ENCODE data around the gene KBTBD13.
"Not testable (repeated sequence)": the region's sequence is repeated elsewhere in the genome, so short reads cannot be mapped to it uniquely, and the experiment has no call there.

Gene KBTBD13

DNA sequence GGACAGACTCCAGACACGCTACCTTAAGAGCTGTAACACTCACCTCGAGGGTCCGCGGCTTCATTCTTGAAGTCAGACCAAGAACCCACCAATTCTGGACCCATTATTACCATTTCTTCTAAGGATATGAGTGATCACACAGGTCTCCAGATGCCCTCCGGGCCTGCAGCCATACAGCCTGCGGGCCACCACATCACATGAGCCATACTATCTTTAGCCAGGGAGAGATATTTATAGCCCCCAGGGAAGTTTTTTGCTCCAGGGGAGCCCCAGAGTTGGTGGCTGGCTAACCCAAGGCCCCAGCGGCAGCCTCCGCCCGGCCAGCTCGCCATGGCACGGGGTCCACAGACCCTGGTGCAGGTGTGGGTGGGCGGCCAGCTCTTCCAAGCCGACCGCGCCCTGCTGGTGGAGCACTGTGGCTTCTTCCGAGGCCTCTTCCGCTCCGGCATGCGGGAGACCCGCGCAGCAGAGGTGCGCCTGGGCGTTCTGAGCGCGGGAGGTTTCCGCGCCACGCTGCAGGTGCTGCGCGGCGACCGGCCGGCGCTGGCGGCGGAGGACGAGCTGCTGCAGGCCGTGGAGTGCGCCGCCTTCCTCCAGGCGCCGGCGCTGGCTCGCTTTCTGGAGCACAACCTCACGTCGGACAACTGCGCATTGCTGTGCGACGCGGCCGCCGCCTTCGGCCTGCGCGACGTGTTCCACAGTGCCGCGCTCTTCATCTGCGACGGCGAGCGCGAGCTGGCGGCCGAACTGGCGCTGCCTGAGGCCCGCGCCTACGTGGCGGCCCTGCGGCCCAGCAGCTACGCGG lies at the start of gene KBTBD13:
Gene KBTBD13 (plus strand): TSS at position 261 of the 805 bp plus-strand sequence. CDS start 70 bp downstream, at position 331.
- no peak for DNase-seq (ENCODE audit: low spot score)

DNA sequence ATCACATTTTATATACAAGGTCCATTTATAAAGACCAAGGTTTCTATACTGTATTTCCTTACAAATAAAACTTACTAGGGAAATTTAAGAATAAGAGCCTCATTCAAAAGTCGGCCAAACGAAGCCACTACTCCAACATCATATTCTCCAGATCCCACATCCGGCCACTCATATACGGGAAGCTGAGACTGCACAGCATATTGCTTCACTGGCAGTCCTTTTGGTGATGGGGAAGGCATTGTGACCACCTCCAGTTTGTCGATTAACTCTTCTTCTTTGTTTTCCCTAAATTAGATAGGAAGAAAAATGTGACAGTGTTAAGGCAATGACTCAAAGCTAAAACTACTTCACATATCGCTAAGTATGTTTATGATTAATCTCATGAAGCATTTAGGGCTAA lies 49.8 kb upstream of the KBTBD13 start:
- no peak for DNase-seq (ENCODE audit: low spot score)

DNA sequence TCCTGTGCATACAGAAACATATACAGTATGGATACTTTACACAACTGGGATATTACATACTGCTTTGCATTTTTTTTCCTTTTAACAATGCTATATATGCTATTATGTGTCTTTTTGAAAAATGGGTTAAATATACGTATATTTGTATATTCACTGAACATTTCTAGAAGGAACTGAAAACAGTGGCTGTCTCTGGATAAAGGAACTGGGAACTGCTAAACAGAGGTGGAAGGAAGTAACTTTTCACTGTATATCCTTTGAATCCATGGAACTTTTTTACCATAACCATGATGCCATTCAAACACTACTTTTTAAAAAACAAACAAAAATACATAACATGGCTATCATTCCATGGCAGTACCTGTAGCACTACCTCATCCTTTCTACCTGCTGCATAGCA lies 49.0 kb upstream of the KBTBD13 start:
- DNase-seq (ENCODE audit: low spot score) = no peak

DNA sequence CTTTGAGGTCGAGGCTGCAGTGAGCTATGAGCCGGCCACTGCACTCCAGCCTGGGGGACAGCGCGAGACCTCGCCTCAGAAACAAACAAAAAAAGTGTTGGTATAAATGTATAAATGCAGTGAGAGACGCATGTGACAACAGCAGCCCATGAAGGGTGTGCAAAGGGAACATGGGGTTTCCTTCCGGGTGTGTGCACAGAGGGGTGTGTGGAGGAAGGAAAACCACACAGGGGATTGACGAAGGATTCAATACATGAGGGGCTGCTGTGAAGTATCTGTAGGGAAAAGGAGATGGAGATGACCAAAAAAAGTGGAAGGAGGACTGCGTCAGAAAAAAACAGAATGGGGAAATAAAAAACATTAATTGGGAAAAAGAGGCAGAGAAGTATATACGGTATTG lies 48.2 kb upstream of the KBTBD13 start:
- DNase-seq (ENCODE audit: low spot score) = peak; percentile 12

DNA sequence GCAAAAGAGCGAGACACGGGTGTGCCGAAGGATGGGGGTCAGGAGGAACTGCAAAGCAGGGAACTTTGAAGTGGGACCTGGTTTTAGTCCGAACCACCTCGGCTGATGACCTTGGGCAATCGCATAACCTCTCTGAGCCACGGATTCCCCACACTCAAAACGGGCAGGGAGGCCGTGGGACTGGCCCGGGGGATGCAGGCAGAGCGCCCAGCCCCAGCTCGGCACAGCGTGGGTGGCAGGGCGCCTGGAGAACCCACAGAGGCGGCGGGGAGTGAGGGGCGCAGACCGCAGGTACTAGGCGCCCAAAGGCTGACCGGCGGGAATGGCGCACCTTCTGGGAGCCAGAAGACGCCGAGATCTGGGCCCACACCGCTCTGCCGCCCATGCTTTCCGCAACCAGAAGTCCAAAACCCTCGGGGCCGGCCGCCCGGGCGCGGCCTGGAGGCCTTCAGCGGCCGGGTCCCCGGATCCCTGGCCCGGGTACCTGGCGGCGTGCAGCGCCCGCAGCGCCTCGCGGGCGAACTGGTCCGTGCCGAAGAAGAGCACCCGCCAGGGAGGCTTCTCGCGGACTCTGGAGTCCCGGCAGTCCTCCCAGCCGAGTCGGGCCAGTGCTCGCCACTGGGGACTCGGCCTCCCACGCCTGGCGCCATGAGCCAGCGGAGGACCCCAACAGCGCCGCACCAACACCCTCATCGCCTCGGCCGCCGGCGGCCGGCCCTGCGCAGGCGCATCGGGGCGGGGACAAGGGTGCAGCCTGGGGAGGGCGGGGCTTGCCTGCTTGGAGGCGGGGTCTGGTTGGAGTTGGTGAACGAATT lies 47.4 kb upstream of the KBTBD13 start, which contains the start of gene MTFMT:
Gene MTFMT (minus strand): TSS at position 719 of the 815 bp plus-strand sequence. CDS start 26 bp downstream, at position 693.
- peak; percentile 93 for DNase-seq (ENCODE audit: low spot score)

DNA sequence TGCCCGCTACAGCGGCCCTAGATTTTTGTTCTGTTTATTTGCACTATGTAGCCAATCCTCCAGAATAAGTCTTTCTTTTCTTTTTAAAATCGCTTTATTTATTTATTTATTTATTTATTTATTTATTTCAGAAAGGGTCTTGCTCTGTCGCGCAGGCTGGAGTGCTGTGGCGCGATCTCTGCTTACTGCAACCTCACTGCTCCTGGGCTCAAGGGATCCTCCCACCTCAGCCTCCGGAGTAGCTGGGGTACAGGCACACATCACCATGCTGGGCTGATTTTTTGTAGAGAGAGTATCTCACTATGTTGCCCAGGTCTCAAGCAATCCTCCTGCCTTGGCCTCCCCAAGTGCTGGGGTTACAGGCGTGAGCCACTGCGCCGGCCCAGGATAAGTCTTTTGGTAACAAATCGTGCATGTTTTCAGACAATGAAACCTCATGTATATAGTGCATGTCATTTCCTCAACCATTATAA lies 46.8 kb upstream of the KBTBD13 start:
- DNase-seq (ENCODE audit: low spot score) = no peak

DNA sequence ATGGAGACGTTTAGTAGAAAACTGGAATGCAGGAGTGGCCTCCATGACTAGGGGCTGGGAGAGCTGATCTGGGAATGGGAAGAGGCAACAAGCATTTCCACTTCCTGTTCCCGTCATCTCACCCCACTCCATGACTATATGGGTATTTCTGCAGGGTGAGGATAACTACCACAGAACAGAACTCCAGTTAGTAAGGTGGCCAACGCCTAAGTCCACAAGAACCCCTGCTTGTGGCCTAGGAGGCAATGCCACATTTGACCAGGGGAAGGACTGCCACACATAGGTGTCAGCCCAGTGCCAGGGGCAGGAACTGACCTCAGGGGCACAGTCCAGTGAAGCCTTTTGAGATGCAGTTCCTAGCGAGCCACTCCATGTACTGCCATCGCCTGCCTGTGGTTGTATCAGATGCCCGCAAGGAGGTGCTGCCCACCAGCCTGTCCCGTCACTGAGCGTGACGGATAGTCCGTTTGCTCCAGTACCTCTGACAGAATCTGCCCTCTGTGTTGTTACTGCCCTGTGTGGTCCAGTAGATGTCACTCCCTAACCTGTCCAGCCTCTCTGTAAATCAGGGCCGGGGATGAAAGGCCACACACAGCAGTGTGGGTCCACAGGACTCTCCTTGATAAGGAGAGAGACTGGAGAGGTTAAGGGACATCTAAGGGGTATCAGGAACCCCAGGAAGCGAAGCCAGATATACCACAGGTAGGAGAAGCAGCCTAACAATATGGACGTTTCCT lies 43.6 kb upstream of the KBTBD13 start:
- DNase-seq (ENCODE audit: low spot score) = peak; percentile 36

DNA sequence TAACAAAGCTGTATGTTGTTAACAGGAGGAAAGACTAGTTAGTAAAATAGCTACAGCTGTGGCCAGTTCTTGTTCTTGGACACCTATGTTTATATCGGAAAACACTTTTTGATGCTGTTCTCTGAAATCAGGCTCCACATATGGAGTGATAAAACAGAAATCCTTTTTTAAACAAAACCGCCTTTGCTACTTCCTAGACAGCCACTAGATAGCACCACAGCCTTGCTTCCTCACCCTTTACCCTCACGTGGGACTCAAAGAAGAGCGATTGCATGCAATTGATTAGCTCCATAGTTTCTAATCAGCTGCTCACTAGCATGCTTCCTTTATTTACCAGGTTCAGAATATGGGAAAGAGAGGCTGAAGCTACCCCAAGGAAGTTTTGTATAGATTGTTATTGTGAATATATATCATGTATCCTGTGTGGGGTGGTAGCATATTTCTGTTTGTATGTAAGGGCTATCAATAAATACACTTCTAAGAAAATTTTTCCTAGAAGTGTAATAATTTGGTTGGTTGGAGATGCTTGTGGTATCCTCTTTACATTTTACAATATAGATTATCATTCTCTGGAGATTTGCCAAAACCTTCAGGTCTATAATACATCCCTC lies 42.8 kb upstream of the KBTBD13 start:
- peak; percentile 41 for DNase-seq (ENCODE audit: low spot score)

DNA sequence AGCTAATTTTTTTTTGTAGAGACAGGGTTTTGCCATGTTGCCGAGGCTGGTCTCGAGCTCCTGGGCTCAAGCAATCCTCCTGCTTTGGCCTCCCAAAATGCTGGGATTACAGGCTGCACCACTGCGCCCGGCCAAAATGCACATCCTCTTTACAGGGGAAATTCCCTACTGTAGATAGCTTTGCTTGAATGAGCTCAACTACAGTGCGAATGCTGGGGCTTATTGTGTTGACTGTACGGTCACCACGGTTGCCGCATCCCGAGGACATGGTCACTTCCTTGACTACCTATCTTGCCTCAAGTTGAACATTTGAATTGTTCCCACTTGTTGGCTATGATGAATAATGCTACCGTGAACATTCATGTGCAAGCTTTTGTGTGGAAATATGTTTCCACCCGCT lies 41.8 kb upstream of the KBTBD13 start:
- no peak for DNase-seq (ENCODE audit: low spot score)

DNA sequence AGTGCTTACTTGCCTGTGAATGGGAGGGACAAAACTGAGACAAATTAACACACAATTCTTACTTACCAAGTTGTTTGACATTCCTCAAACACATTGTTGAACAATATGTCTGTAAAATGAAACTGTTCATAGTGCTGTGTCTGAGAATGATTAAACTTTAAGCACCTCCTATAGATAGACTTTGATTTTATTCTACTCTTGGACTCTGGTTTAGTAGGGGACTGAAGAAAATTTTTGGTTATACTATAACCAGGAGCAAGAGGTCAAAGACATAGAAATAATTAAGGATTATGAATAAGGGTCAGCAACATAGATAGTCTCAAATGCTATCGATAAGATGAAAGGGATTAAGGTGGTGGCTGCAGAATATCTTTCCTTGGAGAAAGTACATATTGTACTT lies 39.2 kb upstream of the KBTBD13 start:
- no peak for DNase-seq (ENCODE audit: low spot score)

DNA sequence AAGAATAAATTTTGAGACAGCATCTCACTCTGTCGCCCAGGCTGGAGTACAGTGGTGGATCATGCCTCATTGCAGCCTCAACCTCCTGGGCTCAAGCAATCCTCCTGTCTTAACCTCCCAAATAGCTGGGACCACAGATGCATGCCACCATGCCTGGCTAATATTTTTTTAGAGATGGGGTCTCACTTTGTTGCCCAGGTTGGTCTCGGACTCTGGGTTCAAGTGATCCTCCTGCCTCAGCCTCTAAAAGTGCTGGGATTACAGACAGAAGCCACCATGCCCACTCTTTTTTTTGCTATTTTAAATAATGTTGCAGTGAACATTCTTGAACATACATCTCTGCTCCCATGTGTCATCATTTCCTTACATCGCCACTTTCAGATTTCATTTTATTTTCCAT lies 38.1 kb upstream of the KBTBD13 start:
- no peak for DNase-seq (ENCODE audit: low spot score)

DNA sequence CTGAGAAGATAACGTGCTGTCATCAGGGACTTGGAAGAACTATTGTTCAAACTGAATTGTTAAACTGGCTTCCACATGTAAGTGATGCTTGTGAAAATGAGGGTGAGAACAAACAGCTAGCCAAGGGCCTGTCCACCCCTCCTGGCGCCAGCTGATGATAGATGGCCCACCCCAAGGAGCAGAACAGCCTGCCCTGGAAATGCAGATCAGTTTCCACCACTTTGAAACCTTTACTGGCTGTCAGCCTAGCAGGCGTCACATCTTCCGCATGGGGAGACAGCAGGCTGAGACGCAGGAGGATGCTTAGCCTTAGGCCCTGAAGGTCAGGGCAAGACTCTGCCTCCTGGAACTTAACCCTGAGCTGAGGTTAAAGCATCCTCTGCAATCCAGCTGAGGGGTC lies 37.7 kb upstream of the KBTBD13 start:
- DNase-seq (ENCODE audit: low spot score) = no peak

DNA sequence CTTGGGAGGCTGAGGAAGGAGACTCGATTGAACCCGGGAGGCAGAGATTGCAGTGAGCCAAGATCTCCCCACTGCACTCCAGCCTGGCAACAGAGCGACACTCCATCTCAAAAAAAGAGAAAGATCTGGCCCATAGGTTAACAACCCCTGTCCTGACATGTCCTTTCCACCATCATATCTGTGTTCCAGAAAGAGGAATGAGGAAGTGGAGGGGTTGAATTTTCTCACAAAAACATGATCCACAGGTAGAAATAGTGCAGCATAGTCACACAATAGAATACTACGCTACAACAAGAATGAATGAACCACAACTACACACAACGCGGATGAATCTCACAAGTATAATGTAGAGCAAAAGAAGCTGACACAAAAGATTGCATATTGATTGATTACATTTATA lies 36.1 kb upstream of the KBTBD13 start:
- DNase-seq (ENCODE audit: low spot score) = no peak

DNA sequence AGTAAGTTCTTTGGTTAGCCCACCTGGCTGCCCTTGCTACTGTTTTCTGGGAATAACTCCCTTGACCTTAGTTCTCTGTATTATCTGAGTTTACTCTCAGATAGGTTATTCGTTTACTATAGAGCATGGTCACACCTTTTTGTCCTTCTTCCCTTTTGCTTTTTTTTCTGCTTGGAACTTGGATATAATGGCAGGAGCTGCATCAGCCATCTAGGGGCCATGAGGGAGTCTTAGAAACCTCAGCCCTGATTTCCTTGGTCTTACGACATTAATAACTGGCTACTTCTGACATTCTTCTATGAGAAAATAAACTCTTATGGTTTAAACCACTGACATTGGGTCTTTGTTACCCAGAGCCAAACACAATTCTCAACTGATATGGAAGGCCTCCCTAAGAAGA lies 34.8 kb upstream of the KBTBD13 start:
- DNase-seq (ENCODE audit: low spot score) = no peak

DNA sequence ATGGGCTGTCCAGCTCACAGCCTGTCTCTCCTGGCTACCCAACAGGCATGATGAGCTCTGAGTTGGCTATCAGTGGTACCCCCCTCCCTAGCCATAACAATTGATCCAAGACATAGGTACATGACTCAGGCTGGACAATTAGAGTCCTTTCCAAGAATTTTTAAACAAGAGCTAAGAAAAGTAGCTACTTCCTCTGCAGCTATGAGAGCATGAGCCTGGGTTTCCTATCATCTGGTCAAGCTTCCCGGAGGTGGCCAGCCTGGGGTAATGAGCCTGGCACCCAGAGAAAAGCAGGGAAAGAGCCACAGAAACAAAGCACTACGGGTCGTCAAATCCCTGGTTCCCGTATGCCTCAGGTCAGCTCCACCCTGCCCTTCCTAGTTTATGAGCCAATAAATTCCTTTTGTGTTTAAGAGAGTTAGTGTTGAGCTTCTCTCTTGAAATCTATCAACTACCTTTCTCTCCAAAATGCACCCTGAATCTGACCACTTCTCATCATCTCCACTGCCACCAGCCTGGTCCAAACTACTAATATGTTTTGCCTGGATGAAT lies 33.7 kb upstream of the KBTBD13 start:
- no peak for DNase-seq (ENCODE audit: low spot score)

DNA sequence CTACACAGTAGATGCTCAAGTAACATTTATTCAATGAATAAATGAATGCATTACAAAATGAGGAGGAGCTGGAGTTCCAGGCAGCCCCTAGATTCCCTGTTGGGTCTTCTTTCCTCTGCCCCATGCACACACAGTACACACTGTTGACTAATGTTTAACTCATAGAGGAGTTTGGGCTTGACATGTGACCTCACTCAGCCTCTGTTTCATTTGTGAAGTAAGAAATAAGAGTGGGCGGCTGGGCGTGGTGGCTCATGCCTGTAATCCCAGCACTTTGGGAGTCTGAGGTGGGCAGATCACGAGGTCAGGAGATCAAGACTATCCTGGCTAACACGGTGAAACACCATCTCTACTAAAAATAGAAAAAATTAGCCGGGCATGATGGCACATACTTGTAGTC lies 32.3 kb upstream of the KBTBD13 start:
- DNase-seq (ENCODE audit: low spot score) = not testable (repeated sequence)

DNA sequence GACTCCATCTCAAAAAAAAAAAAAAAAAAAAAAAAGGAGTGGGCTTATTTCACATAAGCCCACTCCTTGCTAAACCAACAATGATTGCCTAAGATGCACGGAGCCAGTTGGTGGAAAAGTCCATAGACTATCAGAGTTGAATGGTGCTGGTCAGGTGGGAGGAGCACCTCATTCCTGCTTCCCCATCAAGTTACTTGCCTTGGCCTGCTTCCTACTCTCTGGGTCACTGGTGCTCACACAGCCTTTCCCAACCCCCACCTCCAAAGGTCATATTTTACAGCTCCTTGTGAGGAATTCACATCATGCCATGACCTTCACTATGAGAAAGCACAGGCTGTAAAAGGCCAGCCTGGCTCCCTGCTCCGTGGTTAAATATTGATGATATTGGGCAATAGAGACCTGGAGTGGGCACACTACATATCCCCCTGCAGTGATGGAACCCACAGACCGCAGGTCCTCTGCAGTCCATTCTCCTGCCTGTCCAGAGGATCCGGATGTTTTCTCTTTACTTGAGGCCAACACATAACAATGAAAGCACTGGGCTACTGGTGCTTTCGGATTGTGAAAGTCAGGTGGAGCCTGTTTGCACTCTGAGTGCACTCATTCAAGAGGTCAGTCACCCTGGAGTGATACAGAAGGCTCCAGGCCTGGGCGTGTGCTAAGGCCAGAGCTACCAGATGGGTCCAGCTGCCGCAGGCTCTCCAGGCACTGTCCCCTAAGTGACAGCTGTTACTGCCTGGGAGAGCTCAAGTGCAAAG lies 31.6 kb upstream of the KBTBD13 start, which contains the start of gene SLC51B:
Gene SLC51B (plus strand): TSS at position 664 of the 758 bp plus-strand sequence. CDS start 4,618 bp downstream, outside the sequence.
- DNase-seq (ENCODE audit: low spot score) = no peak

DNA sequence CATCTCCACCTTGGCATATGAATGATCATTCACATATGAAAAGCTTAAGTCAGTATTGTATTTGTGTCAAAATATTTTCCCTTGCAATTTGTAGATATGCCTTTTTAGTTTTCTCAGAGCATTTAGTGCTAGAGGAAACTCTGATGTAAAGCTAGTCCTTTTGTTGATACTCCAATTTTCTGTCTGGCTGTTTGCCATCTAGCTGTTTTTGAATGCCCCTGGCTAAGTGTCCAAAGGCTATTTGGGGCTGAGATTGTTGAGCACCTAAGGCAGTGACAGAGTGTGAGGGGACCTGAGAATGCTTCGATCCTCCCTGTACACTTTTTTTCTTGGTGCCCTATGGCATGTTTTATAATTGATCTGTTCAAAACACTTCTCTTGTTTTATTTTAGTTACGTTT lies 28.3 kb upstream of the KBTBD13 start:
- no peak for DNase-seq (ENCODE audit: low spot score)

DNA sequence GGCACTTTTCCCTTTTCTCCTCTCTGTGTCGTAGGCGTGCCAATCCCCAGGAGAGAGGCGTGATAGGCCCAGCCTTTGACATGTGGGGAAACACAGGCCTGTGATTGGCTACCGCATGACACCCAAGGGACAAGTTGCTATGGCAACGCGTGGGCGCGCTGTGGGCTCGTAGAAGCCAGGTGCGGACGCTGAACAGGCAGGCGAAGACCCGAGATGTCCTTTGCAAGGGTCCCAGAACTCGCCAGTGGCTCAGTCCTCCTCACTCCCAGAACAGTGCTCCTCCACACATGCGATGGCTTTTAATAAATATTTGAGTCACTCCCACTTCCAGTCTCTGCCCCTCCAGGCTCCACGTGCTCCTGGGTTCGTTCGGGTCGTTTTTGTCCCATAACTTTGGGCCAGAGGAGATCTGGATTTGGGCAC lies 27.1 kb upstream of the KBTBD13 start:
- DNase-seq (ENCODE audit: low spot score) = peak; percentile 86

DNA sequence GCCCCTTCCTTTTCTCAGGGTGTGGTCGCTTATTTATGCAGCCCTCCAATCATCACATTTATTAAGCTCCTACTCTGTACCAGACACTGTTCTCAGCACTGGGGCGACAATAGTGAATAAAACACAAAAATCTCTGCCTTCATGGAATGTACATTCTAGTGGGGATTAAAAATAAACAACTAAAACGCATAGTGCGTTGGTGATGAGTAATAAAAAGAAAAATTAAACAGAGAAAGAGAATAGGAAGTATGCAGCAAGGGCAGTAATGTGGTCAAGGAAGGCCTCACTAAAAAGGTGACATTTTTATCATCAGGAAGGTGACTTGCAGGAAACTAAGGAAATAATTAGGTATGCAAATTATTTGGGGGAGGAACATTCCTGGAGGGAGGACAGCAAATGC lies 26.3 kb upstream of the KBTBD13 start:
- DNase-seq (ENCODE audit: low spot score) = no peak

DNA sequence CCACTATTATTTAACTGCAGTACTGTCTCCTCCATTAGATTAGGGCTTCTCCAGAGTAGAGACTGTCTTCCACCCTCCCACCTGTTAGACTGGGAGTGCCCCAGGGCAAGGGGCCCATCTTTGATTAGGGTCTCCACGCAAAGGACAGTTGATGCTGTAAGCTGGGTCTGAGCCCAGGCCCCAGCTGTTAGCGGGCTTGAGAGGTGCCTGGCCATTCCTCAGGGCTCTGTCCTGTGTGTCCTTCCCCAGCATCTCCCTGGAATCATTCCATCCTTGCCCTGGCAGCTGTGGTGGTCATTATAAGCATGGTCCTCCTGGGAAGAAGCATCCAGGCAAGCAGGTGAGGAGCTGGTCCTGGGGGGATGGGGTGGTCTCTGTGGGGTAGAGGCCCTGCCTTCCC lies 25.3 kb upstream of the KBTBD13 start:
- DNase-seq (ENCODE audit: low spot score) = no peak

Data from CD4-positive, alpha-beta T cell treated with Interleukin-2 at 100 ng/mL for 4 hours (primary cell).